ENCODE measurements around the gene TEX28. TPM values are rescaled to one million over a fixed set of nuclear protein-coding genes. Genes with fewer than 3 reads are reported as not detected.
"Not testable (repeated sequence)": the region's sequence is repeated elsewhere in the genome, so short reads cannot be mapped to it uniquely, and the experiment has no call there.

Gene TEX28, protein sequence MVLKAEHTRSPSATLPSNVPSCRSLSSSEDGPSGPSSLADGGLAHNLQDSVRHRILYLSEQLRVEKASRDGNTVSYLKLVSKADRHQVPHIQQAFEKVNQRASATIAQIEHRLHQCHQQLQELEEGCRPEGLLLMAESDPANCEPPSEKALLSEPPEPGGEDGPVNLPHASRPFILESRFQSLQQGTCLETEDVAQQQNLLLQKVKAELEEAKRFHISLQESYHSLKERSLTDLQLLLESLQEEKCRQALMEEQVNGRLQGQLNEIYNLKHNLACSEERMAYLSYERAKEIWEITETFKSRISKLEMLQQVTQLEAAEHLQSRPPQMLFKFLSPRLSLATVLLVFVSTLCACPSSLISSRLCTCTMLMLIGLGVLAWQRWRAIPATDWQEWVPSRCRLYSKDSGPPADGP
- total RNA-seq: not detected

DNA sequence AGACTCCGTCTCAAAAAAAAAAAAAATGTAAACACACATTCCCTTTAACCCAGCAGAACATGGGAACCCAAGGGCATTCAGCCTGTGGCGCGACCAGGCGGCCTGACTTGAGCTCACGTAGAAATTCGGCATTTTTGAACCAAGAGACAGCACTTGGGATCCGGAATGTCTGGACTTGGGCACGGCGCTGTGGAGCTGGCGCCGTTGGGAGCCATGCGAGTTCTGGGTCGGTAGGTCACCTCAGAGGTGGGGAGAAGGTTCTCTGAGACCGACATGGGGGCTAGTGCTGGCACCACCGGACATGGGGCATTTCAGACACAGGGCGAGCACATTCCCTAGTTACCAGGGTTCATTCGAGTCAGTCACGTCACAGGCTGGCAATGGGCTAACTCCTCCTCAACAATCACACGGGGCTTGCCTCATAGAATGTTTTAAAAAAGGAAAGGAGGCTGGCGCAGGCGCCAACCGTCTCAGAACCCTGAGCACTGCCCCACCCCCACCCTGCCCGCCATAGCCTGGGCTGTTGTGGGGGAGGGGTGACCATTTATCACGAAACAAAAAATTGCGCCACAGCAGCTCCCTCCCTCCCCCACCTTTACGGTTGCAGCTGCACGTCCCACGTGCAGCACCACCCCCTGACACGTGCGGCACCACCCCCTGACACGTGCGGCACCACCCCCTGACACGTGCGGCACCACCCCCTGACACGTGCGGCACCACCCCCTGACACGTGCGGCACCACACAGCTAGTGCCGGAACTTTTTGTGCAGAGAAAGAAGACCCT is at the start of gene TEX28:
Gene TEX28 (minus strand): TSS at position 334 of the 784 bp plus-strand sequence. CDS start 3,007 bp downstream, outside the sequence.
- DNase-seq (ENCODE audit: low spot score): no peak
- no peak for ATAC-seq

- DNase-seq (ENCODE audit: low spot score): not testable (repeated sequence)
- peak; percentile 41 for ATAC-seq
Observed at GRCh38 chrX:154343620-154344019, 48.7 kb upstream of the TEX28 start.

DNA sequence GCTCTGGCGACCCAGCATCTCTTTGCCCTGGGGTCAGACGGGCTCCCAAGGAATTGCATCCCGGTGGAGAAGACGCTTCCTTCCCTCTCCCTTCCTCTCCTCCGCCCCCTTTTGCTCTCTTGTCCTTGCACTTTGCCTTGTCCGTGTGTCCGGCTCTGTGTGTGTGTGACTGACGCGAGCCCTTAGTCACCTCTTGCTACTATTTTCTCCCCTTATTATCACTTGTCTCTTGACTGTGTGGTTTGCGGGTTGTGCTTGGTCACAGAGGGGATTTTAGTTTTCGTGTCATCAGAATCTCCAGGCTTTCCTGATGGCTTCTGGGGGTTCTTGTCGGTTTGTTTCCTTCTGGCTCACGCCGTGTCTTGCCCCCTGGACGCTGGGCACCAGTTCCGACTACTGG is 48.1 kb upstream of the TEX28 start:
- not testable (repeated sequence) for DNase-seq (ENCODE audit: low spot score)
- ATAC-seq: peak; percentile 7

DNA sequence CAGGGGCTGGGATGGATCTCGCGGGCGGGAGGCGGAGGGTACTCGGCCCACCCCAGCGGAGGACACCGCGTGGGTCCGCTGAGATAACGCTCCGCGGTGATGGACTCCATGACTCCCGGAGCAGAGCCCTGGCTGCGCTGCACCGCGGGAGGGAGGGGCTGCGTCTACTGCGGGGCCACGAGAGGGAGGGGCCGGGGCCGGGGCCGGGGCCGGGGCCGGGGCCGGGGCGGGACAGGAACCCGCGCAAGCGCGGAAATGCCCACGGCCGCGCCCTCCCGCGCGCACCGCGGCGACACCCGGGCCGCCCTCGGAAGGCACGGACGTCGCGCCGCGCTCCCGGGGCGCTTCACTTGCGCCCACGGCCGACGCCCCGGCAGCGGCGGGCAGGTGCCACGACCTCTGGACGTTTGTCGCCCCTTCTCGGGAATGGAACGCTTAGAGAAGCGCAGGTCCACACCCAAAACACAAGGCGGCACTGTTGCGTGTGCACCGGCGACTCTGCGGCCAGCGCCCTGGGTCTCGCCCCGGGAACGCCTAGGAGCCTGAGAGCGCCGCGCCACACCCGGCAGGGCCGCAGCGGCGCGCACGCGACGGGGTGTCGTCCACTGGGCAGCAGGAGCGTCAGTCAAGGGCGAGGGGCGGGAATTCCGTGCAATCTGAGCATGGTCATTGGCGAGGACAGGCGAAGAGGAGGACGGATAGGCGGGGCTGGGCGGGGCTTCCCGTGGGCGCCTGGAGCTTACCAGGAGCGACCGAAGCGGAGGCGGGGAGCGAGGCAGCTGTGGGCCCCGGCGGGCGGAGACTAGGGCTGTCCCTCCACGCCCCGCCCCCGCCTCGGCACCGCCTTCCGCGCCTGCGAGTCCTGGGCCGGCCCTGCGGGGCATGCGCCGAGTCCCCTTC is 46.7 kb upstream of the TEX28 start:
- not testable (repeated sequence) for DNase-seq (ENCODE audit: low spot score)
- peak; percentile 86 for ATAC-seq

DNA sequence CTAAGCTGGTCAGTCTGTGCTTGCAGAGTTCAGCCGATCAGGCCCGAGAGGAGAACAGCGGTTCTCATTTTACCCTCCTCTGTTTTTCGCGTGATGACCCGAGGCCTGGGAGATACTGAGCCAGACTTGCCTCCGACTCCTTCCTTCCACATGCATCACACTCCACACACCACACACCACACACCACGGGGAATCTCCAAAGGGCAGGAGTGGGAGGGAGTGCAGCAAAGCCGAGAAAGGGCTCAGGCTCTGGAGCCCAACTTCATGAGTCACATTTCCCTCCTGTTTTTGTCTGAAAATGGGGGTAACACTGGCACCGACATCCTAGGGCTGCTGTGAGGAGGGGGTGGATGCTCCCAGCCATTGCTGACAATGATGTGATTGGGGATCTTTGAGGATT is 39.6 kb upstream of the TEX28 start:
- no peak for ATAC-seq

DNA sequence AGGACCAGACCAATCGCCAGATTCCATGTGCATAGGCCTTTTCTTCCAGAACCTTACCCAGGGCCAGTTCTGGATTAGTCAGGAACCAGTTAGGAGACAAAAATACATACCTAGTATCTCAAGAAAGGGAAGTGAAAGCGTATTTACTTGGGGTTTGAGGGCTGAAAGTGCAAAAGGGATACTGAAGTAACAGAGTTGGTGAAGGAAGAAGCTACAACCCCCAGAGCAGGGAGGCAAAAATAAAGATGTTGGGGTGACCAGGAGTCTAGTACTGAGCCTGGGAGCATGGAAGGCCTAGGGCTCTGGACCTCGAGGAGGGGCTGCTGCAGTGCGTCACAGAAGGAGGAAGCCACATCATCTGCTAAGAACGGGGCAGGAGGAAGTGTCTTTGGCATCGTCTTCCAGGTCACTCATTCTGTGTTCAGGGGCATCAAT is 38.9 kb upstream of the TEX28 start:
- DNase-seq (ENCODE audit: low spot score) (no peak), ATAC-seq (no peak)

More for the DNA sequence above, 39.6 kb upstream of the TEX28 start:
- no peak for DNase-seq (ENCODE audit: low spot score)

GRCh38 chrX:154333116-154333515 is 38.2 kb upstream of the TEX28 start:
- ATAC-seq: no peak
- no peak for DNase-seq (ENCODE audit: low spot score)

- ATAC-seq: no peak
Observed at GRCh38 chrX:154332561-154332960, 37.6 kb upstream of the TEX28 start.

DNA sequence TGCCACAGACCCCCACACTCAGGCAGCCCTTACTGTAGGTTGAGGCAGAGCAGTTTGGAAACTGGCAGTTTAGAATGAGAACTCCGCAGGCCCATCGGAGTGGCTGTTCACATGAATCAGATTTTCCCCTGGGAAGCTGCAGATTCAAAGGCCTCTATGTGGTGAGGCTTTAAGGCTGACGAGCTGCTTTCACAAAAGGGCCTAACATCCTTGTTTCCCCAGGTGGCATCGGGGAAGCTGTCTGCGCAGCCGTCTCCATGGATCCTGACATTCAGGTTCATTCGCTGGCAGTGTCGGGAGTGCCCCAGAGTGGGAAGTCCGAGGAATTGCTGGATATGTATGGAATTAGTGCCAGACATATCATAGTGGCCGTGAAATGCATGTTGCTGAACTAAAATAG is 34.4 kb upstream of the TEX28 start:
- ATAC-seq: no peak
- no peak for DNase-seq (ENCODE audit: low spot score)

More at GRCh38 chrX:154332561-154332960, 37.6 kb upstream of the TEX28 start:
- no peak for DNase-seq (ENCODE audit: low spot score)

DNA sequence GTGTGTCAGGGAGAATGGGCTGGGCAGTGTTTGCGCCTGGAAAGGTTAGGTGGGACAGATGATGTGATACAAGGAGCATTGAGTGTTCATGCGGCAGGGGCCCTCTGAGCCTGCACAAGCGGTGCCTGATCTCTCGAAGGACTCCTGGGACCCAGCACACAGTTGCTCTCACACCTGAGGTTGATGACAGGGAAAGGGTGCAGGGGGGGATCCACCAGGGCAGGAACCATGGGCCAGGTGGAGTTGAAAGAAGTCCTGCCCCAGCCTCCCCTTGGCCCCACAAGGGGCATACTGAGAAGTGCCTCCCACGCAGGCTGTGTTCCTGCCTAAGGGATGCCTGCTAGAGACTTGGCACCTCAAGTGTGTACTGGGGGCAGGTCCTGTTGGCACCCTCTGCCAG is 33.7 kb upstream of the TEX28 start:
- DNase-seq (ENCODE audit: low spot score) (no peak), ATAC-seq (no peak)

DNA sequence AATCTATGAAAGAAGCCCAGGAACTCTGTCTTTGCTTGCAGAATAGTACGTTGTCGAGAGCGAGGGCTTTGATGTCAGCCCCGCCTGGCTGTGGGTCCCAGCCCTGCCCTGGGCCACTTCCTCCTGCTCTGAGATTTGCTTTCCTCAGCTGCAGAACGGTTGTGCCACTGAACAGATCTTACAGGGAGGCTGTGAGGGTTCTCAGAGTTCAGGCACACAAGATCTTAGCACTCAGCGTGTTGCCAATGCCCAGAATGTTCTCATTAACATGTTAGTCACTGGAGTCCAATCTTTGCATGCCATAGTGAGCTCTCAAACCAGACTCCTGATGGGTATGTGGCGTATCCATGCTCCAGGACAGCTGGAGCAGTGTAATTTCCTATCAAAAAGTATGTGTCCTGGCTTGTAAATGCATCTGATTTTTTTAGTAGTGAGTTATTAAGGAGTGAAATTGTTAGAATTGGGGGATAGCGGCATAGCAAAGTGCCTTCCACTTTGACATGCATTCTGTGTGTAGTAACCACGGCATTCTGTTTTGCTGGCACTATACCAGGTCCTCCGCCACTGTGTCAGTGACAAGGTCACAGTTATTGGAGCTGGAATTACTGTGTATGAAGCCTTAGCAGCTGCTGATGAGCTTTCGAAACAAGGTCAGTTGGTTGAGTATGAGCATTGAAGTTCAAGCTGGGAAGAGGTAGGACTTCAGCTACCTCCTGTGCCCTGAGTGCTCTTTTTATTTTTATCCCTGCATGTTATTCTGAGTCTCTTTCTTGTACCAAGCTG is 32.3 kb upstream of the TEX28 start:
- ATAC-seq (peak; percentile 25), DNase-seq (ENCODE audit: low spot score) (no peak)

- DNase-seq (ENCODE audit: low spot score) (no peak), ATAC-seq (no peak)
Observed at GRCh38 chrX:154325541-154325940, 30.6 kb upstream of the TEX28 start.

DNA sequence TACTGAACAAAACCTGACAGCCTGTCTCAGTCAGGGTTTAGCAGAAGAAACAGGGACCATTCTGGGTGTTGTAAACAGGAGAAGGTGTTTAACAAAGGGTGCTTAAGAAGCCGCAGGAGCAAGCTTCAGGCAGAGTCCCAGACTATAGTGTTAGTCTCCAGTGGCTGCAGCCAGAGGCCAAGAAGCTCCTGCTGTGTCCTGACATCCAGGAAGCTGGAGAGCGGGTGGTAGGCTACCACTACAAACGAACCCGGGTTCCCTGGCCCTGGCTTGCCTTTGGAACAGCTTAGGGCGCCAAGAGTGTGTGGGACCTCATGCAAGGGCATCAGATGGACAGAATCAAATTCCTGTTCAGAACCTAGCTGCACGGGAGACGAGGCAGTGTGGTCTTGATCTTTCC is 28.6 kb upstream of the TEX28 start:
- DNase-seq (ENCODE audit: low spot score): no peak
- ATAC-seq: no peak

GRCh38 chrX:154322890-154323289 is 28.0 kb upstream of the TEX28 start:
- ATAC-seq (no peak), DNase-seq (ENCODE audit: low spot score) (no peak)

GRCh38 chrX:154321594-154321993 is 26.7 kb upstream of the TEX28 start:
- peak; percentile 59 for ATAC-seq
- no peak for DNase-seq (ENCODE audit: low spot score)

DNA sequence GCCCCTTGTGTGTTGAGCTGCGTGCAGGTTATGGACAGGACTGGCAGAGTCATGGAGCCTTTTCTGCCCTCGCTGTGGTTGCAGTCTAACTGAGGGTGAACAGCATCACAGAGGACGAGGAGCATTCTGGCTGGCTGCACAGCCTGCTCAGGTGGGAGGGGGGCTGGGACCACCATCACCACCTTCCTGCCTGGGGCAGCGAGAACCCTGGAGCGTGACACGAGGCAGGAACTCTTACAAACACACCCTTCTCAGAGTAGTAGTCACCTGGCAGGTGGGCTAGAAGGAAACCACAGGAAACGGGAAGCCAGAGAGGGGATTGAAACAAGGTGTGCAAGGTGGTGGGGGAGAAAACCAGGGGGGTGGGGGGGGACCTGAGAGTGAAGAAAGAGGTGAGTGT is 26.2 kb upstream of the TEX28 start:
- DNase-seq (ENCODE audit: low spot score) (no peak), ATAC-seq (no peak)

GRCh38 chrX:154320406-154320805 is 25.5 kb upstream of the TEX28 start:
- no peak for DNase-seq (ENCODE audit: low spot score)
- ATAC-seq: no peak

GRCh38 chrX:154317391-154317995 is 22.6 kb upstream of the TEX28 start:
- ATAC-seq (peak; percentile 63), DNase-seq (ENCODE audit: low spot score) (no peak)

GRCh38 chrX:154315416-154315815 is 20.5 kb upstream of the TEX28 start:
- DNase-seq (ENCODE audit: low spot score) (no peak), ATAC-seq (no peak)

DNA sequence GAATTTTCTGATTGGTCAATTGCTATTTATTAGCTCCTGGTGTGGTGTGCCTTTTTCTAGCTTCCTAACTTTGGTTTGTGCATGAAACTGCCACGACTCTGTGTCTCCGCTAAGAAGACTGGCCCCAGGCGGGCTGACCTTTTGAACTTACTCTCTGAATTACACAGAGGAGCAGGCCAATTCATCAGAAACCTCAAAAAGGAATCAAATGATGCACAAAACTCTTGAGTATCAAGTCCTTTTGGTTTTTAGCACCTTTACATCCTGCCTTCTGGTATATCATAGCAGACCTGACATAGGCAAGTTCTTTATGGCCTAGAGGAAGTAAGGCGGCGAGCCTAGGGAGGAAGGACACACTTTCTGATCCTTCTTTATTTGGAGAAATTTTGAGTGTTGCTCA is 18.2 kb upstream of the TEX28 start:
- DNase-seq (ENCODE audit: low spot score): no peak
- ATAC-seq: no peak

Measured in left lobe of liver (tissue), 2 donors.